ENCODE measurements around the gene TNFAIP1. TPM values are rescaled to one million over a fixed set of nuclear protein-coding genes. Genes with fewer than 3 reads are reported as not detected.
A peak's percentile ranks its signal among the peaks of the same experiment; 100 is the strongest.

The TNFAIP1 gene
- total and polyA plus RNA-seq, 4 donors: 25.1 to 56.0 (median 51.6) TPM

GRCh38 chr17:28381141-28381825, 45.7 kb downstream of the TNFAIP1 start:
- peak in 2 of 6 donors; percentile 63 to 81 for DNase-seq (ENCODE audit: low read depth in 4 of 6, low spot score in 6 of 6)
- 10% methylated on average over 72 of the region's 72 CpGs for WGBS (ENCODE audit: insufficient coverage)
- no peak overlapping the region for H3K27ac ChIP-seq (ENCODE audit: low read depth, low read length)
- H3K27me3 ChIP-seq (ENCODE audit: control insufficient read depth, insufficient read depth, low read length): no peaks in the 10 kb centered on the region
- H3K4me1 ChIP-seq (ENCODE audit: control insufficient read depth, insufficient read depth, low read length): peaks cover 23% of the 10 kb centered on the region
- no peak overlapping the region for H3K4me3 ChIP-seq (ENCODE audit: low read depth, low read length)
- no peaks in the 10 kb centered on the region for H3K9me3 ChIP-seq (ENCODE audit: control insufficient read depth, insufficient read depth, low read length)
- peaks cover 29% of the 10 kb centered on the region for H3K36me3 ChIP-seq (ENCODE audit: control insufficient read depth, insufficient read depth, low read length)

GRCh38 chr17:28384281-28385036, 48.9 kb downstream of the TNFAIP1 start:
- H3K4me3 ChIP-seq (ENCODE audit: low read depth, low read length): peak overlapping the region; percentile 20
- H3K27me3 ChIP-seq (ENCODE audit: control insufficient read depth, insufficient read depth, low read length): no peaks in the 10 kb centered on the region
- no peaks in the 10 kb centered on the region for H3K9me3 ChIP-seq (ENCODE audit: control insufficient read depth, insufficient read depth, low read length)
- H3K36me3 ChIP-seq (ENCODE audit: control insufficient read depth, insufficient read depth, low read length): peaks cover 49% of the 10 kb centered on the region
- peaks cover 23% of the 10 kb centered on the region for H3K4me1 ChIP-seq (ENCODE audit: control insufficient read depth, insufficient read depth, low read length)
- H3K27ac ChIP-seq (ENCODE audit: low read depth, low read length): no peak overlapping the region
- no peak for DNase-seq (ENCODE audit: low read depth in 4 of 6, low spot score in 6 of 6)
- 37% methylated on average over 56 of the region's 56 CpGs for WGBS (ENCODE audit: insufficient coverage)

GRCh38 chr17:28385037-28385400, 49.5 kb downstream of the TNFAIP1 start:
- no peaks in the 10 kb centered on the region for H3K27me3 ChIP-seq (ENCODE audit: control insufficient read depth, insufficient read depth, low read length)
- 49% methylated on average over 29 of the region's 29 CpGs for WGBS (ENCODE audit: insufficient coverage)
- no peak for DNase-seq (ENCODE audit: low read depth in 4 of 6, low spot score in 6 of 6)
- H3K9me3 ChIP-seq (ENCODE audit: control insufficient read depth, insufficient read depth, low read length): no peaks in the 10 kb centered on the region
- peaks cover 54% of the 10 kb centered on the region for H3K36me3 ChIP-seq (ENCODE audit: control insufficient read depth, insufficient read depth, low read length)
- peak overlapping the region; percentile 20 for H3K4me3 ChIP-seq (ENCODE audit: low read depth, low read length)
- no peak overlapping the region for H3K27ac ChIP-seq (ENCODE audit: low read depth, low read length)
- peaks cover 23% of the 10 kb centered on the region for H3K4me1 ChIP-seq (ENCODE audit: control insufficient read depth, insufficient read depth, low read length)

GRCh38 chr17:28385406-28385805, 49.8 kb downstream of the TNFAIP1 start:
- 92% methylated on average over 2 of the region's 8 CpGs for WGBS (ENCODE audit: insufficient coverage)
- Histone ChIP-seq H3K4me3 (ENCODE audit: low read depth, low read length) (no peak overlapping the region), H3K9me3 (ENCODE audit: control insufficient read depth, insufficient read depth, low read length) (no peaks in the 10 kb centered on the region), H3K4me1 (ENCODE audit: control insufficient read depth, insufficient read depth, low read length) (peaks cover 23% of the 10 kb centered on the region), H3K27me3 (ENCODE audit: control insufficient read depth, insufficient read depth, low read length) (no peaks in the 10 kb centered on the region), H3K27ac (ENCODE audit: low read depth, low read length) (no peak overlapping the region), H3K36me3 (ENCODE audit: control insufficient read depth, insufficient read depth, low read length) (peaks cover 54% of the 10 kb centered on the region)
- no peak for DNase-seq (ENCODE audit: low read depth in 4 of 6, low spot score in 6 of 6)

- Histone ChIP-seq H3K27me3 (ENCODE audit: control insufficient read depth, insufficient read depth, low read length) (no peaks in the 10 kb centered on the region), H3K27ac (ENCODE audit: low read depth, low read length) (no peak overlapping the region), H3K36me3 (ENCODE audit: control insufficient read depth, insufficient read depth, low read length) (peaks cover 59% of the 10 kb centered on the region), H3K4me3 (ENCODE audit: low read depth, low read length) (no peak overlapping the region), H3K4me1 (ENCODE audit: control insufficient read depth, insufficient read depth, low read length) (peaks cover 16% of the 10 kb centered on the region), H3K9me3 (ENCODE audit: control insufficient read depth, insufficient read depth, low read length) (no peaks in the 10 kb centered on the region)
- peak in 1 of 6 donors; percentile 65 for DNase-seq (ENCODE audit: low read depth in 4 of 6, low spot score in 6 of 6)
These were observed 50.8 kb downstream of the TNFAIP1 start for GRCh38 chr17:28386391-28386790.

GRCh38 chr17:28388106-28388505, 52.5 kb downstream of the TNFAIP1 start:
- Histone ChIP-seq H3K36me3 (ENCODE audit: control insufficient read depth, insufficient read depth, low read length) (peaks cover 70% of the 10 kb centered on the region), H3K9me3 (ENCODE audit: control insufficient read depth, insufficient read depth, low read length) (no peaks in the 10 kb centered on the region), H3K4me3 (ENCODE audit: low read depth, low read length) (no peak overlapping the region), H3K27me3 (ENCODE audit: control insufficient read depth, insufficient read depth, low read length) (no peaks in the 10 kb centered on the region), H3K4me1 (ENCODE audit: control insufficient read depth, insufficient read depth, low read length) (peaks cover 11% of the 10 kb centered on the region), H3K27ac (ENCODE audit: low read depth, low read length) (no peak overlapping the region)
- DNase-seq (ENCODE audit: low read depth in 4 of 6, low spot score in 6 of 6): no peak
- WGBS (ENCODE audit: insufficient coverage): 94% methylated on average over 8 of the region's 11 CpGs

- Histone ChIP-seq H3K9me3 (ENCODE audit: control insufficient read depth, insufficient read depth, low read length) (no peaks in the 10 kb centered on the region), H3K27me3 (ENCODE audit: control insufficient read depth, insufficient read depth, low read length) (no peaks in the 10 kb centered on the region), H3K27ac (ENCODE audit: low read depth, low read length) (no peak overlapping the region), H3K4me3 (ENCODE audit: low read depth, low read length) (no peak overlapping the region), H3K36me3 (ENCODE audit: control insufficient read depth, insufficient read depth, low read length) (peaks cover 66% of the 10 kb centered on the region), H3K4me1 (ENCODE audit: control insufficient read depth, insufficient read depth, low read length) (no peaks in the 10 kb centered on the region)
- WGBS (ENCODE audit: insufficient coverage): no CpG with 5 or more reads among the region's 1 CpG
- no peak for DNase-seq (ENCODE audit: low read depth in 4 of 6, low spot score in 6 of 6)
These were observed 54.6 kb downstream of the TNFAIP1 start for GRCh38 chr17:28390141-28390540.

GRCh38 chr17:28390563-28390962, 55.0 kb downstream of the TNFAIP1 start:
- no CpG with 5 or more reads among the region's 2 CpGs for WGBS (ENCODE audit: insufficient coverage)
- Histone ChIP-seq H3K4me3 (ENCODE audit: low read depth, low read length) (no peak overlapping the region), H3K36me3 (ENCODE audit: control insufficient read depth, insufficient read depth, low read length) (peaks cover 66% of the 10 kb centered on the region), H3K9me3 (ENCODE audit: control insufficient read depth, insufficient read depth, low read length) (no peaks in the 10 kb centered on the region), H3K4me1 (ENCODE audit: control insufficient read depth, insufficient read depth, low read length) (no peaks in the 10 kb centered on the region), H3K27ac (ENCODE audit: low read depth, low read length) (no peak overlapping the region), H3K27me3 (ENCODE audit: control insufficient read depth, insufficient read depth, low read length) (no peaks in the 10 kb centered on the region)
- DNase-seq (ENCODE audit: low read depth in 4 of 6, low spot score in 6 of 6): no peak

- H3K36me3 ChIP-seq (ENCODE audit: control insufficient read depth, insufficient read depth, low read length): peaks cover 70% of the 10 kb centered on the region
- H3K4me3 ChIP-seq (ENCODE audit: low read depth, low read length): no peak overlapping the region
- no peaks in the 10 kb centered on the region for H3K27me3 ChIP-seq (ENCODE audit: control insufficient read depth, insufficient read depth, low read length)
- DNase-seq (ENCODE audit: low read depth in 4 of 6, low spot score in 6 of 6): no peak
- no CpG with 5 or more reads among the region's 1 CpG for WGBS (ENCODE audit: insufficient coverage)
- no peak overlapping the region for H3K27ac ChIP-seq (ENCODE audit: low read depth, low read length)
- H3K4me1 ChIP-seq (ENCODE audit: control insufficient read depth, insufficient read depth, low read length): no peaks in the 10 kb centered on the region
- no peaks in the 10 kb centered on the region for H3K9me3 ChIP-seq (ENCODE audit: control insufficient read depth, insufficient read depth, low read length)
These were observed 55.4 kb downstream of the TNFAIP1 start for GRCh38 chr17:28390984-28391383.

GRCh38 chr17:28391401-28391800, 55.8 kb downstream of the TNFAIP1 start:
- 66% methylated on average over 2 of the region's 2 CpGs for WGBS (ENCODE audit: insufficient coverage)

More at GRCh38 chr17:28391401-28391800, 55.8 kb downstream of the TNFAIP1 start:
- DNase-seq (ENCODE audit: low read depth in 4 of 6, low spot score in 6 of 6): no peak
- Histone ChIP-seq H3K4me3 (ENCODE audit: low read depth, low read length) (no peak overlapping the region), H3K36me3 (ENCODE audit: control insufficient read depth, insufficient read depth, low read length) (peaks cover 74% of the 10 kb centered on the region), H3K27me3 (ENCODE audit: control insufficient read depth, insufficient read depth, low read length) (no peaks in the 10 kb centered on the region), H3K4me1 (ENCODE audit: control insufficient read depth, insufficient read depth, low read length) (no peaks in the 10 kb centered on the region), H3K9me3 (ENCODE audit: control insufficient read depth, insufficient read depth, low read length) (no peaks in the 10 kb centered on the region), H3K27ac (ENCODE audit: low read depth, low read length) (no peak overlapping the region)

Measured in spinal cord (tissue), 10 donors.